Measurements from ENCODE around the gene ARAF.
A peak's percentile ranks its signal among the peaks of the same experiment; 100 is the strongest.

DNA sequence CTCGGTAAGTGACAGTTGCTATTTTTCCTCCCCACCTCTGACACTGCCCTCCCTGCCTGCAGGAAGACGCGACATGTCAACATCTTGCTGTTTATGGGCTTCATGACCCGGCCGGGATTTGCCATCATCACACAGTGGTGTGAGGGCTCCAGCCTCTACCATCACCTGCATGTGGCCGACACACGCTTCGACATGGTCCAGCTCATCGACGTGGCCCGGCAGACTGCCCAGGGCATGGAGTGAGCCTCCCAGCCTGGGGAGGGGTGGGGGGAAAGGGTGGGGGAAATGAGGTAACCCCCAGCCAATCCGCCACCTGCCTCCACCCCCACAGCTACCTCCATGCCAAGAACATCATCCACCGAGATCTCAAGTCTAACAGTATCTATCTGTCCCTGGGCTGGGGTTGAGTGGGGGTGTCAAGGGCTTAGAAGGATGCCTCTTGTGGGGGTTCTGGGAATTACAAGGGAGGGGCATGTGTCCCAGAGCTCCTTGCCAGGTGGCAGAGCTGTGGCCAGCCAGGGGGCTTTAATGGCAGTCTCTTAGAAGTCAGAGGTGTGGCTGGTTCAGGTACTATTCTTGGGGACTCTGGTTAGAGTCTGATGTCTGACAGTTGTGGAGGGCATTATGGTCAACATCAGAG, 7.8 kb downstream of the ARAF start:
- TF ChIP-seq ZNF565 (CRISPR knock-in tag; conservative IDR thresholded peaks at IDR 0.05; ENCODE audit: low read depth) (no peak), ZFP30 (CRISPR knock-in tag; IDR thresholded peaks at IDR 0.05) (peak; percentile 39; the same call in 1 of the 2 replicates), RARB (CRISPR knock-in tag; IDR thresholded peaks at IDR 0.05) (no peak), TCF4 (CRISPR knock-in tag; IDR thresholded peaks at IDR 0.05; ENCODE audit: borderline replicate concordance) (no peak), ZNF8 (CRISPR knock-in tag; IDR thresholded peaks at IDR 0.05) (no peak), ZC3H10 (CRISPR knock-in tag; IDR thresholded peaks at IDR 0.05) (no peak), ZNF70 (CRISPR knock-in tag; IDR thresholded peaks at IDR 0.05) (no peak)
- TF ChIP-seq, protein P1, sequence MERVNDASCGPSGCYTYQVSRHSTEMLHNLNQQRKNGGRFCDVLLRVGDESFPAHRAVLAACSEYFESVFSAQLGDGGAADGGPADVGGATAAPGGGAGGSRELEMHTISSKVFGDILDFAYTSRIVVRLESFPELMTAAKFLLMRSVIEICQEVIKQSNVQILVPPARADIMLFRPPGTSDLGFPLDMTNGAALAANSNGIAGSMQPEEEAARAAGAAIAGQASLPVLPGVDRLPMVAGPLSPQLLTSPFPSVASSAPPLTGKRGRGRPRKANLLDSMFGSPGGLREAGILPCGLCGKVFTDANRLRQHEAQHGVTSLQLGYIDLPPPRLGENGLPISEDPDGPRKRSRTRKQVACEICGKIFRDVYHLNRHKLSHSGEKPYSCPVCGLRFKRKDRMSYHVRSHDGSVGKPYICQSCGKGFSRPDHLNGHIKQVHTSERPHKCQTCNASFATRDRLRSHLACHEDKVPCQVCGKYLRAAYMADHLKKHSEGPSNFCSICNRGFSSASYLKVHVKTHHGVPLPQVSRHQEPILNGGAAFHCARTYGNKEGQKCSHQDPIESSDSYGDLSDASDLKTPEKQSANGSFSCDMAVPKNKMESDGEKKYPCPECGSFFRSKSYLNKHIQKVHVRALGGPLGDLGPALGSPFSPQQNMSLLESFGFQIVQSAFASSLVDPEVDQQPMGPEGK (CRISPR knock-in tag; IDR thresholded peaks at IDR 0.05; ENCODE audit: borderline replicate concordance) = no peak
- TF ChIP-seq, protein P2, sequence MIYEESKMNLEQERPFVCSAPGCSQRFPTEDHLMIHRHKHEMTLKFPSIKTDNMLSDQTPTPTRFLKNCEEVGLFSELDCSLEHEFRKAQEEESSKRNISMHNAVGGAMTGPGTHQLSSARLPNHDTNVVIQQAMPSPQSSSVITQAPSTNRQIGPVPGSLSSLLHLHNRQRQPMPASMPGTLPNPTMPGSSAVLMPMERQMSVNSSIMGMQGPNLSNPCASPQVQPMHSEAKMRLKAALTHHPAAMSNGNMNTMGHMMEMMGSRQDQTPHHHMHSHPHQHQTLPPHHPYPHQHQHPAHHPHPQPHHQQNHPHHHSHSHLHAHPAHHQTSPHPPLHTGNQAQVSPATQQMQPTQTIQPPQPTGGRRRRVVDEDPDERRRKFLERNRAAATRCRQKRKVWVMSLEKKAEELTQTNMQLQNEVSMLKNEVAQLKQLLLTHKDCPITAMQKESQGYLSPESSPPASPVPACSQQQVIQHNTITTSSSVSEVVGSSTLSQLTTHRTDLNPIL (CRISPR knock-in tag; IDR thresholded peaks at IDR 0.05; ENCODE audit: low read depth) = no peak

All from SK-N-SH treated with all-trans-retinoic acid at 6 μM for 48 hours (cell line).